ENCODE measurements around the gene MINDY2. TPM values are rescaled to one million over a fixed set of nuclear protein-coding genes. Genes with fewer than 3 reads are reported as not detected.

MINDY2 gene
- polyA plus RNA-seq, 3 donors: 3.4 to 10.9 (median 3.4) TPM

DNA sequence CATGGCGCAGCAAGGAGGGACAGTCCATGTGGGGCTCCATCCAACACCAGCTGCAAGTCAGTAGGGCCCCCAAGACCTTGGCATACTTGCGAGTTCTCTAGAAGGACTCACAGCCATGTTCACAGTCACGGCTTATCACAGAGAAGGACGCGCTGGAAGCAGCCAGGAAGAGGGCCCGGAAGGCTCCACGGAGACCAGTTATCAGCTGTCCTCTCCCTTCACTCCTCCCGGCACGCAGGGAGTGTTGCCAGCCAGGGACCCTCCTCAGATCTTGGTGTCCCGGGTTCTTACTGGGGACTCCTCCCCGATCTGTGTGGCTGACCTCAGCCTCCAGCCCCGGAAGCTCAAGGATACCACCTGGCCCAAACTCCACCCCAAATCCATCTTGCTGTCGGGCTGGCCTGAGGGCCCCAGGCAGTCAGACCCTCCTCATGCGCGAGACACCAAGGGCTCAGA, 94.4 kb downstream of the MINDY2 start:
- peak overlapping the region in 1 of 2 donors; percentile 31 for H3K27ac ChIP-seq (ENCODE audit: low read depth in 1 of 2, low read length in 2 of 2)
- peaks cover 0 to 1% of the 10 kb centered on the region in 2 donors for H3K36me3 Mint-ChIP-seq
- H4K20me1 ChIP-seq (ENCODE audit: insufficient read depth, low read length): no peaks in the 10 kb centered on the region
- peaks cover 2 to 13% (median 9%) of the 10 kb centered on the region in 3 donors for H3K27me3 Mint-ChIP-seq (ENCODE audit: low read depth in 3 of 3)
- peaks cover 25% of the 10 kb centered on the region for H3K4me1 Mint-ChIP-seq
- TF ChIP-seq, protein P1, sequence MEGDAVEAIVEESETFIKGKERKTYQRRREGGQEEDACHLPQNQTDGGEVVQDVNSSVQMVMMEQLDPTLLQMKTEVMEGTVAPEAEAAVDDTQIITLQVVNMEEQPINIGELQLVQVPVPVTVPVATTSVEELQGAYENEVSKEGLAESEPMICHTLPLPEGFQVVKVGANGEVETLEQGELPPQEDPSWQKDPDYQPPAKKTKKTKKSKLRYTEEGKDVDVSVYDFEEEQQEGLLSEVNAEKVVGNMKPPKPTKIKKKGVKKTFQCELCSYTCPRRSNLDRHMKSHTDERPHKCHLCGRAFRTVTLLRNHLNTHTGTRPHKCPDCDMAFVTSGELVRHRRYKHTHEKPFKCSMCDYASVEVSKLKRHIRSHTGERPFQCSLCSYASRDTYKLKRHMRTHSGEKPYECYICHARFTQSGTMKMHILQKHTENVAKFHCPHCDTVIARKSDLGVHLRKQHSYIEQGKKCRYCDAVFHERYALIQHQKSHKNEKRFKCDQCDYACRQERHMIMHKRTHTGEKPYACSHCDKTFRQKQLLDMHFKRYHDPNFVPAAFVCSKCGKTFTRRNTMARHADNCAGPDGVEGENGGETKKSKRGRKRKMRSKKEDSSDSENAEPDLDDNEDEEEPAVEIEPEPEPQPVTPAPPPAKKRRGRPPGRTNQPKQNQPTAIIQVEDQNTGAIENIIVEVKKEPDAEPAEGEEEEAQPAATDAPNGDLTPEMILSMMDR (IDR thresholded peaks at IDR 0.05): no peak
- H3K79me2 ChIP-seq (ENCODE audit: insufficient read depth, low read length): no peaks in the 10 kb centered on the region
- H3K27me3 ChIP-seq (ENCODE audit: control insufficient read depth in 2 of 2, insufficient read depth in 2 of 2, low read length in 2 of 2): peaks cover 0 to 5% of the 10 kb centered on the region in 2 donors
- H3K9me3 ChIP-seq (replicated peaks in 1 of 2; ENCODE audit: control insufficient read depth in 1 of 2, insufficient read depth in 1 of 2, low read length in 2 of 2): no peaks in the 10 kb centered on the region
- no peak for DNase-seq
- peaks cover 0 to 2% (median 0%) of the 10 kb centered on the region in 7 donors for H3K9me3 Mint-ChIP-seq
- H3K9ac ChIP-seq (ENCODE audit: insufficient read depth, low read length, poor library complexity, severe bottlenecking): peak overlapping the region; percentile 43
- H3K4me3 ChIP-seq (replicated peaks in 1 of 3; ENCODE audit: low read depth in 2 of 3, low read length in 3 of 3): peak overlapping the region in 2 of 3 experiments; percentile 8 to 58
- H3K4me2 ChIP-seq (replicated peaks; ENCODE audit: extremely low read depth, low read length, poor library complexity, severe bottlenecking): peak overlapping the region; percentile 69
- H3K4me3 Mint-ChIP-seq: peak overlapping the region; percentile 69 to 74
- peak overlapping the region in 4 of 7 donors; percentile 62 to 77 (median 70) for H3K27ac Mint-ChIP-seq
- H3K36me3 ChIP-seq (replicated peaks in 1 of 2; ENCODE audit: control insufficient read depth in 1 of 2, insufficient read depth in 2 of 2, low read length in 2 of 2): no peaks in the 10 kb centered on the region
- peak overlapping the region; percentile 89 for H2AFZ ChIP-seq (ENCODE audit: insufficient read depth, low read depth, low read length, poor library complexity, severe bottlenecking)
- peaks cover 16 to 18% of the 10 kb centered on the region in 2 donors for H3K4me1 ChIP-seq (ENCODE audit: control insufficient read depth in 1 of 2, insufficient read depth in 2 of 2, low read length in 2 of 2)
- intact Hi-C loops (cut with micrococcal nuclease): no loop called here
- 86% methylated on average over 13 of the region's 15 CpGs for WGBS (ENCODE audit: insufficient coverage)

DNA sequence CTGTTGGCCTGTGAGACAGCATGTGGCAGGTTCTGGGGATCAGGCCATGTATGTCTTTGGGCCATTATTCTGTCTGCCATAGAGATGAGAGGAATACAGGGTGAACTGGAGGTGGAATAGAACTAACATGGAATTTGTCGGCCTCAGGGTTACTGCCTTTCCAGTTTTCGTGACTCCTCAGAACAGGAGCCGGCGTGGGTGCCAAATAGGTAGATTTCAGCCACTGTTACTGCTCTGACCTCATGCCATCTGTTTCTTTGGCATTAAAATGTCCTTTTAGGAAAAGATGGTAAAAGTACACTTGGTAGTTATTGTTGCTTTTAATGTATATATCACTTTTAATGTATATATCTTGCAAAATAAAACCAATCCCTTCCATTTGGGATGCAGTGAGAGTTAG, 96.8 kb downstream of the MINDY2 start:
- Histone ChIP-seq H3K9me3 (replicated peaks in 1 of 2; ENCODE audit: control insufficient read depth in 1 of 2, insufficient read depth in 1 of 2, low read length in 2 of 2) (no peaks in the 10 kb centered on the region), H3K4me3 (replicated peaks in 1 of 3; ENCODE audit: low read depth in 2 of 3, low read length in 3 of 3) (no peak overlapping the region), H4K20me1 (ENCODE audit: insufficient read depth, low read length) (no peaks in the 10 kb centered on the region), H3K27me3 (ENCODE audit: control insufficient read depth in 2 of 2, insufficient read depth in 2 of 2, low read length in 2 of 2) (peaks cover 0 to 5% of the 10 kb centered on the region in 2 donors), H3K9ac (ENCODE audit: insufficient read depth, low read length, poor library complexity, severe bottlenecking) (no peak overlapping the region), H2AFZ (ENCODE audit: insufficient read depth, low read depth, low read length, poor library complexity, severe bottlenecking) (no peak overlapping the region), H3K36me3 (replicated peaks in 1 of 2; ENCODE audit: control insufficient read depth in 1 of 2, insufficient read depth in 2 of 2, low read length in 2 of 2) (no peaks in the 10 kb centered on the region), H3K79me2 (ENCODE audit: insufficient read depth, low read length) (no peaks in the 10 kb centered on the region), H3K4me2 (replicated peaks; ENCODE audit: extremely low read depth, low read length, poor library complexity, severe bottlenecking) (no peak overlapping the region), H3K27ac (ENCODE audit: low read depth in 1 of 2, low read length in 2 of 2) (no peak overlapping the region), H3K4me1 (ENCODE audit: control insufficient read depth in 1 of 2, insufficient read depth in 2 of 2, low read length in 2 of 2) (peaks cover 24 to 26% of the 10 kb centered on the region in 2 donors)
- no peak for DNase-seq
- 100% methylated on average over 4 of the region's 4 CpGs for WGBS (ENCODE audit: insufficient coverage)
- peaks cover 28% of the 10 kb centered on the region for H3K4me1 Mint-ChIP-seq
- TF ChIP-seq, protein P1 (IDR thresholded peaks at IDR 0.05): no peak
- H3K36me3 Mint-ChIP-seq: no peaks in the 10 kb centered on the region
- peaks cover 0 to 2% (median 0%) of the 10 kb centered on the region in 7 donors for H3K9me3 Mint-ChIP-seq
- intact Hi-C loops (cut with micrococcal nuclease): no loop called here
- H3K27ac Mint-ChIP-seq: peak overlapping the region in 4 of 7 donors; percentile 1 to 56 (median 26)
- no peak overlapping the region for H3K4me3 Mint-ChIP-seq
- H3K27me3 Mint-ChIP-seq (ENCODE audit: low read depth in 3 of 3): peaks cover 0 to 13% (median 9%) of the 10 kb centered on the region in 3 donors

Measured in CD14-positive monocyte (primary cell).